Keratinocyte (primary cell): ENCODE data around the gene KMT2E. TPM values are rescaled to one million over a fixed set of nuclear protein-coding genes. Genes with fewer than 3 reads are reported as not detected.

ENCODE experiments used
- DNase-seq: peaks from one replicate; pipeline ENCODE4 v3.0.0-alpha.2; 2011; ENCODE audit warnings: low read depth, missing footprints, low spot score
- FAIRE-seq: peaks from 2 replicates; lab custom pipeline; 2011; peaks lifted over from hg19 to GRCh38; lab: Jason Lieb, UNC
- H2AFZ ChIP-seq: 2 replicates; pipeline ENCODE4 v1.6.0; 2012; ENCODE audit warnings: low read length, control low read depth, inconsistent platforms; ENCODE audit not compliant: control insufficient read depth
- H3K27ac ChIP-seq: 2 replicates; pipeline ENCODE4 v1.5.1; 2011; ENCODE audit warnings: low read length; ENCODE audit not compliant: control insufficient read depth, insufficient read depth
- H3K27me3 ChIP-seq: 3 replicates; pipeline ENCODE4 v1.6.0; 2011; ENCODE audit warnings: low read length; ENCODE audit not compliant: control insufficient read depth, insufficient read depth; ENCODE audit errors: extremely low read depth
- H3K36me3 ChIP-seq, 2 experiments: 2 replicates in 1 of 2; 3 replicates in 1 of 2; pipeline ENCODE4 v1.5.1; 2011; ENCODE audit warnings: low read length in 2 of 2, mild to moderate bottlenecking in 1 of 2; ENCODE audit not compliant: control insufficient read depth in 2 of 2, insufficient read depth in 2 of 2; ENCODE audit errors: extremely low read depth in 1 of 2
- H3K4me1 ChIP-seq: 3 replicates; pipeline ENCODE4 v1.5.1; 2011; ENCODE audit warnings: low read length; ENCODE audit not compliant: control insufficient read depth, insufficient read depth; ENCODE audit errors: extremely low read depth
- H3K4me2 ChIP-seq: 3 replicates; pipeline ENCODE4 v1.6.0; 2011; ENCODE audit warnings: low read depth, low read length; ENCODE audit not compliant: control insufficient read depth, insufficient read depth; ENCODE audit errors: extremely low read depth
- H3K4me3 ChIP-seq, 3 experiments: fragments of 200-600 bp in 1 of 3; sonication (generic) in 1 of 3; 2 replicates in 2 of 3; 3 replicates in 1 of 3; pipeline ENCODE4 v1.5.1; 2011 to 2016; ENCODE audit warnings: low read length in 3 of 3, mild to moderate bottlenecking in 3 of 3, control low read depth in 2 of 3, inconsistent platforms in 1 of 3, low read depth in 1 of 3, mixed read lengths in 1 of 3, mixed run types in 1 of 3, moderate library complexity in 1 of 3; ENCODE audit not compliant: control insufficient read depth in 2 of 3, insufficient read depth in 2 of 3; ENCODE audit errors: extremely low read depth in 1 of 3
- H3K79me2 ChIP-seq: 2 replicates; pipeline ENCODE4 v1.6.0; 2012; ENCODE audit warnings: low read length; ENCODE audit not compliant: control insufficient read depth, insufficient read depth
- H3K9ac ChIP-seq: 3 replicates; pipeline ENCODE4 v1.6.0; 2011; ENCODE audit warnings: low read length; ENCODE audit not compliant: control insufficient read depth, insufficient read depth; ENCODE audit errors: extremely low read depth
- H3K9me1 ChIP-seq: 3 replicates; pipeline ENCODE4 v1.6.0; 2011; ENCODE audit warnings: low read length; ENCODE audit not compliant: control insufficient read depth, insufficient read depth; ENCODE audit errors: extremely low read depth
- H3K9me3 ChIP-seq: 2 replicates; pipeline ENCODE4 v1.5.1; 2012; ENCODE audit warnings: low read depth, low read length; ENCODE audit not compliant: control insufficient read depth
- H4K20me1 ChIP-seq: 3 replicates; pipeline ENCODE4 v1.6.0; 2011; ENCODE audit warnings: low read length; ENCODE audit not compliant: control insufficient read depth, insufficient read depth; ENCODE audit errors: extremely low read depth
- EZH2 ChIP-seq: IDR thresholded peaks from one replicate; pipeline ENCODE4 v1.6.1; 2012; ENCODE audit warnings: inconsistent platforms, mild to moderate bottlenecking, low read length, moderate library complexity
- dilution Hi-C: fragments of 300-500 bp; cut with MboI; formaldehyde crosslinking; loops from one replicate; pipeline ENCODE4 v1.7.0; 2020; ENCODE audit warnings: low sequenced_read_pairs; ENCODE audit not compliant: extremely low pct_ligation_motif_present
- polyA plus RNA-seq, 5 experiments: library from polyadenylated mRNA; depleted of rRNA in 3 of 5; stranded (reverse) in 3 of 5; stranded (forward) in 1 of 5; unstranded in 1 of 5; fragments of >200 nt; gene quantifications; 1 replicate in 1 of 5; 2 replicates in 3 of 5; 3 replicates in 1 of 5; pipeline versions ENCODE4 v1.2.1 to v1.2.3, GENCODE V29; 2011 to 2012; ENCODE audit warnings: missing spikeins in 2 of 5, low read depth in 1 of 5, low replicate concordance in 1 of 5
- TF ChIP-seq, protein P1 (sequence below), 3 experiments: IDR thresholded peaks in 1 of 3; conservative IDR thresholded peaks in 1 of 3; optimal IDR thresholded peaks in 1 of 3; 2 replicates in 2 of 3; 3 replicates in 1 of 3; pipeline versions ENCODE3 to v1.5.1; 2011; ENCODE audit warnings: low read length in 3 of 3, mild to moderate bottlenecking in 3 of 3, moderate library complexity in 2 of 3, control low read depth in 1 of 3, inconsistent platforms in 1 of 3; ENCODE audit not compliant: insufficient read depth in 2 of 3; ENCODE audit errors: extremely low read depth in 1 of 3

KMT2E gene
- polyA plus RNA-seq, 1 donor (not counting 4 experiments of a cell fraction or from before 2014, with no cell fraction given), result 12.9 TPM

DNA sequence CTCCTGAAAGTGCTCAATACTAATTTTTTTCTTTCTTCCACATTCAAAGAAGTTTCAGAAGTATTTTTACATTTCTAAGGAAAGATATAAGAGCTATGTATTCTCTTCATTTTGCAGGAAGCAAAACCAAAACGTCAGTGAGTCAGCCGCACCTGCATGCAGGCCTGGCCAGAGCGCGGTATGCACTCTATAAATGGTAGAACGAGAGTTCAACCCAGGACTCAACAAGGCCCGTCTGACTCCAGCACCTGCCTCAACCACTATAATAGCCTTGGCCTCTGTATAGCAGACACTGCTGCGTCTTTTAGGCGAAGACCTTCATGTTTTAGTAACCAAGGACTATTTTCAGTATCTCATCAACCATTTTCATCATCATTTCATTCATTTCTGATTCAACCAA is 113.2 kb downstream of the KMT2E start:
- H3K9me3 ChIP-seq, result no peaks in the 10 kb centered on the region
- no peak overlapping the region for H3K9ac ChIP-seq
- no peaks in the 10 kb centered on the region for H4K20me1 ChIP-seq
- H3K4me1 ChIP-seq, result no peaks in the 10 kb centered on the region
- dilution Hi-C loops, result no loop called here
- FAIRE-seq (no peak), DNase-seq (no peak)
- no peak overlapping the region for H3K4me3 ChIP-seq
- no peaks in the 10 kb centered on the region for H3K9me1 ChIP-seq
- H3K79me2 ChIP-seq, result no peaks in the 10 kb centered on the region
- H3K27ac ChIP-seq, result no peak overlapping the region
- no peak overlapping the region for H3K4me2 ChIP-seq
- H3K27me3 ChIP-seq, result no peaks in the 10 kb centered on the region
- peaks cover 17 to 30% of the 10 kb centered on the region in 2 experiments for H3K36me3 ChIP-seq
- H2AFZ ChIP-seq, result no peak overlapping the region
- TF ChIP-seq, protein P1, sequence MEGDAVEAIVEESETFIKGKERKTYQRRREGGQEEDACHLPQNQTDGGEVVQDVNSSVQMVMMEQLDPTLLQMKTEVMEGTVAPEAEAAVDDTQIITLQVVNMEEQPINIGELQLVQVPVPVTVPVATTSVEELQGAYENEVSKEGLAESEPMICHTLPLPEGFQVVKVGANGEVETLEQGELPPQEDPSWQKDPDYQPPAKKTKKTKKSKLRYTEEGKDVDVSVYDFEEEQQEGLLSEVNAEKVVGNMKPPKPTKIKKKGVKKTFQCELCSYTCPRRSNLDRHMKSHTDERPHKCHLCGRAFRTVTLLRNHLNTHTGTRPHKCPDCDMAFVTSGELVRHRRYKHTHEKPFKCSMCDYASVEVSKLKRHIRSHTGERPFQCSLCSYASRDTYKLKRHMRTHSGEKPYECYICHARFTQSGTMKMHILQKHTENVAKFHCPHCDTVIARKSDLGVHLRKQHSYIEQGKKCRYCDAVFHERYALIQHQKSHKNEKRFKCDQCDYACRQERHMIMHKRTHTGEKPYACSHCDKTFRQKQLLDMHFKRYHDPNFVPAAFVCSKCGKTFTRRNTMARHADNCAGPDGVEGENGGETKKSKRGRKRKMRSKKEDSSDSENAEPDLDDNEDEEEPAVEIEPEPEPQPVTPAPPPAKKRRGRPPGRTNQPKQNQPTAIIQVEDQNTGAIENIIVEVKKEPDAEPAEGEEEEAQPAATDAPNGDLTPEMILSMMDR (optimal IDR thresholded peaks at IDR 0.05 in 1 of 3, IDR thresholded peaks at IDR 0.05 in 1 of 3, conservative IDR thresholded peaks at IDR 0.05 in 1 of 3; ENCODE audit: extremely low read depth in 1 of 3, insufficient read depth in 2 of 3, low read length in 3 of 3), result no peak
- TF ChIP-seq EZH2, result no peak

- FAIRE-seq, result no peak
- no peaks in the 10 kb centered on the region for H3K27me3 ChIP-seq
- no peaks in the 10 kb centered on the region for H3K9me3 ChIP-seq
- H3K9ac ChIP-seq, result no peak overlapping the region
- no peak for DNase-seq
- H3K4me1 ChIP-seq, result no peaks in the 10 kb centered on the region
- H3K27ac ChIP-seq, result no peak overlapping the region
- no peaks in the 10 kb centered on the region for H3K9me1 ChIP-seq
- dilution Hi-C loops, result no loop called here
- no peak overlapping the region for H3K4me2 ChIP-seq
- no peak overlapping the region for H2AFZ ChIP-seq
- no peak overlapping the region for H3K4me3 ChIP-seq
- no peak for TF ChIP-seq EZH2
- TF ChIP-seq, protein P1 (optimal IDR thresholded peaks at IDR 0.05 in 1 of 3, IDR thresholded peaks at IDR 0.05 in 1 of 3, conservative IDR thresholded peaks at IDR 0.05 in 1 of 3; ENCODE audit: extremely low read depth in 1 of 3, insufficient read depth in 2 of 3, low read length in 3 of 3), result no peak
- peaks cover 4% of the 10 kb centered on the region for H3K79me2 ChIP-seq
- H3K36me3 ChIP-seq, result peaks cover 20 to 23% of the 10 kb centered on the region in 2 experiments
- H4K20me1 ChIP-seq, result no peaks in the 10 kb centered on the region
Measured at GRCh38 chr7:105130048-105130447, 116.0 kb downstream of the KMT2E start.
